HG03342 (cell line): ENCODE measurements around the gene BORCS6.

ENCODE experiments used
- ATAC-seq: cut with Tn5 transposase; IDR thresholded peaks from one replicate; pipeline ENCODE4 v1.9.1; 2021; ENCODE audit warnings: mild to moderate bottlenecking, moderate library complexity; ENCODE audit not compliant: unreplicated experiment

BORCS6 gene

GRCh38 chr17:8212312-8213180 lies 22.6 kb upstream of the BORCS6 start:
- ATAC-seq = no peak

GRCh38 chr17:8210761-8211458 lies 20.9 kb upstream of the BORCS6 start:
- peak; percentile 8 for ATAC-seq

GRCh38 chr17:8209907-8210760 lies 20.2 kb upstream of the BORCS6 start, which contains the start of gene AURKB:
AURKB (minus strand) TSS chr17:8210575; CDS start chr17:8210224, 351 bp downstream.
- peak; percentile 81 for ATAC-seq

- no peak for ATAC-seq
These were observed 16.6 kb upstream of the BORCS6 start for GRCh38 chr17:8206536-8206935.

- no peak for ATAC-seq
These were observed 15.0 kb upstream of the BORCS6 start for GRCh38 chr17:8204761-8205555.

- peak; percentile 31 for ATAC-seq
These were observed 2.3 kb upstream of the BORCS6 start for GRCh38 chr17:8192070-8192815.

GRCh38 chr17:8190506-8190905 lies 526 bp upstream of the BORCS6 start:
- no peak for ATAC-seq

GRCh38 chr17:8189041-8189710 lies 804 bp downstream of the BORCS6 start:
- ATAC-seq = no peak

GRCh38 chr17:8188263-8188839 lies 1.6 kb downstream of the BORCS6 start:
- ATAC-seq = no peak

GRCh38 chr17:8187517-8188262 lies 2.3 kb downstream of the BORCS6 start:
- ATAC-seq = peak; percentile 25

- peak; percentile 20 for ATAC-seq
These were observed 3.0 kb downstream of the BORCS6 start for GRCh38 chr17:8186787-8187516.

GRCh38 chr17:8186446-8186786 lies 3.6 kb downstream of the BORCS6 start:
- ATAC-seq = peak; percentile 0

GRCh38 chr17:8185582-8186445 lies 4.2 kb downstream of the BORCS6 start:
- ATAC-seq = no peak

GRCh38 chr17:8176998-8177731 lies 12.8 kb downstream of the BORCS6 start:
- no peak for ATAC-seq

- ATAC-seq = peak; percentile 34
These were observed 13.6 kb downstream of the BORCS6 start, which contains the start of gene TMEM107 for GRCh38 chr17:8176197-8176940. TMEM107 (minus strand) TSS chr17:8176380; CDS start chr17:8176286, 94 bp downstream.
